ENCODE data around the gene IP6K2.

GRCh38 chr3:48765376-48765775 is 48.4 kb upstream of the IP6K2 start:
- TF ChIP-seq EZH2 (IDR thresholded peaks at IDR 0.05; ENCODE audit: insufficient read depth, poor library complexity, severe bottlenecking): no peak
- no peak for TF ChIP-seq EZH2phosphoT487 (IDR thresholded peaks at IDR 0.05; ENCODE audit: insufficient read depth, low read depth)
